Prostate gland (tissue), 2 donors: ENCODE data around the gene NCOR1.

ENCODE experiments used
- POLR2A ChIP-seq: fragments of 450-650 bp; IDR thresholded peaks from one replicate; pipeline ENCODE4 v1.6.1; 2016; ENCODE audit warnings: antibody characterized with exemption, mild to moderate bottlenecking
- TF ChIP-seq, protein P1 (sequence below), 4 experiments: fragments of 200-600 bp in 2 of 4; fragments of 450-650 bp in 2 of 4; sonication (generic) in 2 of 4; IDR thresholded peaks; 1 replicate in 3 of 4; 2 replicates in 1 of 4; pipeline ENCODE4 v1.5.1; 2016 to 2019; ENCODE audit warnings: antibody characterized with exemption in 4 of 4, mild to moderate bottlenecking in 2 of 4, moderate library complexity in 2 of 4

GRCh38 chr17:16033729-16034349 lies 181.5 kb downstream of the NCOR1 start:
- TF ChIP-seq, protein P1, sequence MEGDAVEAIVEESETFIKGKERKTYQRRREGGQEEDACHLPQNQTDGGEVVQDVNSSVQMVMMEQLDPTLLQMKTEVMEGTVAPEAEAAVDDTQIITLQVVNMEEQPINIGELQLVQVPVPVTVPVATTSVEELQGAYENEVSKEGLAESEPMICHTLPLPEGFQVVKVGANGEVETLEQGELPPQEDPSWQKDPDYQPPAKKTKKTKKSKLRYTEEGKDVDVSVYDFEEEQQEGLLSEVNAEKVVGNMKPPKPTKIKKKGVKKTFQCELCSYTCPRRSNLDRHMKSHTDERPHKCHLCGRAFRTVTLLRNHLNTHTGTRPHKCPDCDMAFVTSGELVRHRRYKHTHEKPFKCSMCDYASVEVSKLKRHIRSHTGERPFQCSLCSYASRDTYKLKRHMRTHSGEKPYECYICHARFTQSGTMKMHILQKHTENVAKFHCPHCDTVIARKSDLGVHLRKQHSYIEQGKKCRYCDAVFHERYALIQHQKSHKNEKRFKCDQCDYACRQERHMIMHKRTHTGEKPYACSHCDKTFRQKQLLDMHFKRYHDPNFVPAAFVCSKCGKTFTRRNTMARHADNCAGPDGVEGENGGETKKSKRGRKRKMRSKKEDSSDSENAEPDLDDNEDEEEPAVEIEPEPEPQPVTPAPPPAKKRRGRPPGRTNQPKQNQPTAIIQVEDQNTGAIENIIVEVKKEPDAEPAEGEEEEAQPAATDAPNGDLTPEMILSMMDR (IDR thresholded peaks at IDR 0.05) = no peak
- no peak for TF ChIP-seq POLR2A
